DMS 273 (cell line): Measurements from ENCODE around the gene UMAD1.
A peak's percentile ranks its signal among the peaks of the same experiment; 100 is the strongest.
"Not testable (repeated sequence)": the region's sequence is repeated elsewhere in the genome, so short reads cannot be mapped to it uniquely, and the experiment has no call there.

Experiments
- DNase-seq: peaks from one replicate; lab custom pipeline; 2025; ENCODE audit not compliant: unreplicated experiment; lab: John Stamatoyannopoulos, UW

UMAD1 gene

DNA sequence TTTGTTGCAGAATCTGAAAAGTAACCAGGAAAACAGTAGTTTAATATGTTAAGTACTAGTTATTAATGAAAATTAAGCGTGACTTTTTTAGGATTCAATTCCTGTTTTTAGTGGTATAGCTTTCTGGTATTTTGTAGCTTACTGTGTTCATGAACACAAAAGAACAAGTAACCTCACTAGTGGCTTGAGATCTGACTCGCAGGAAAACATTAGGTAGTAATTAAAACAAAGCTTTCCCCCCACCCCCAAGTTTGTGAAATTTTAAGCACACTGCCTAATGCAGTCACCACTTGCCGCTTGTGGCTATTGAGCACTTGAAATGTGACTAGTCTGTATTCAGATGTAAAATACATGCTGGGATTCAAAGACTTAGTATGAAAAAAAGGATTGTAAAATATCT lies 180.4 kb downstream of the UMAD1 start:
- DNase-seq: peak; percentile 46

DNA sequence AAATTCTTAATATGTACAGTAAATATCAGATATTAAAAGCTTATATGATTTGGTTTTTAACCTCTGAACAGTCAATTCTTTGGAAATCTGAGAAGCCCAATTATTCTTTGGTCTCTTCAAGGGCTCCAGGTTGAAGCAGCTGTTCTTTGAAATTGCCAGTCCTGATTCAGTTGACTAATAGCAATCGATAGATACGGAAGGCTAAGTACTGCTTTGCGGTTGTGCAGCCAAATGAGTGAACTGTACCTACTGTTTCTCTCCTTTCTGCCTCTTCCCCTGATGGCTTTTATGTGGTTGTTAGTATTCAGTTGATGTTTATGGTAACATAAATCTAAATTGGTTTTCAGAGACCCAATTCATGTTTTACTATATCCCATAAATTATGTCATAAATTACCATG lies 181.0 kb downstream of the UMAD1 start:
- DNase-seq: peak; percentile 62

DNA sequence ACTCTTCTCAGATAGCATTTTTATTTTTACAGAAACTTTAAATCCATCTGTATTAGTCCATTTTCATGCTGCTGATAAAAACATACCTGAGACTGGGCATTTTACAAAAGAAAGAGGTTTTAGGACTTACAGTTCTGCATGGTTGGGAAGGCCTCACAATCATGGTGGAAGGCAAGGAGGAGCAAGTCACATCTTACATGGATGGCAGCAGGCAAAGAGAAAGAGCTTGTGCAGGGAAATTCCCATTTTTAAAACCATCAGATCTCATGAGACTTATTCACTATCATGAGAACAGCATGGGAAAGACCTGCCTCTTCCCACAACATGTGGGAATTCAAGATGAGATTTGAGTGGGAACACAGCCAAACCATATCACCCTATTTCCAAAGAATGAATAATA lies 184.7 kb downstream of the UMAD1 start:
- not testable (repeated sequence) for DNase-seq

DNA sequence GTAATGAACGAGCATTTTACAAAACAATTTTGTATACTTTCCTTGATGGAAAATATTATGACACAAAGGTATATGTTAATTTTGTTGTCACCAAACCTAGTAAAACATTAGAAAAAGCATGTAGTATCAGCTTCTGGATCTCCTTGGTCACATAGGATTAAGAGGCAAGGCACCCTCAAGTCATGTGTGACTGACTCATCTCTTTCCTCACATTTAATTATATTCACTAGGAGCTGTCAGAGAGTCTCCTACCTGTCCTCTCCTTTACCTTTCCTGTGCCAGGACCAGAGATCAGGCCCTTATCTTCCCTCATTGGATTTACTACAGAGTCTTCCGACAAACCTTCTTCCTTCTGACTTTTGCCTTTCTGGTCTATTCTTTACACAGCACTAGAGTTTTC lies 189.1 kb downstream of the UMAD1 start:
- DNase-seq: peak; percentile 32

DNA sequence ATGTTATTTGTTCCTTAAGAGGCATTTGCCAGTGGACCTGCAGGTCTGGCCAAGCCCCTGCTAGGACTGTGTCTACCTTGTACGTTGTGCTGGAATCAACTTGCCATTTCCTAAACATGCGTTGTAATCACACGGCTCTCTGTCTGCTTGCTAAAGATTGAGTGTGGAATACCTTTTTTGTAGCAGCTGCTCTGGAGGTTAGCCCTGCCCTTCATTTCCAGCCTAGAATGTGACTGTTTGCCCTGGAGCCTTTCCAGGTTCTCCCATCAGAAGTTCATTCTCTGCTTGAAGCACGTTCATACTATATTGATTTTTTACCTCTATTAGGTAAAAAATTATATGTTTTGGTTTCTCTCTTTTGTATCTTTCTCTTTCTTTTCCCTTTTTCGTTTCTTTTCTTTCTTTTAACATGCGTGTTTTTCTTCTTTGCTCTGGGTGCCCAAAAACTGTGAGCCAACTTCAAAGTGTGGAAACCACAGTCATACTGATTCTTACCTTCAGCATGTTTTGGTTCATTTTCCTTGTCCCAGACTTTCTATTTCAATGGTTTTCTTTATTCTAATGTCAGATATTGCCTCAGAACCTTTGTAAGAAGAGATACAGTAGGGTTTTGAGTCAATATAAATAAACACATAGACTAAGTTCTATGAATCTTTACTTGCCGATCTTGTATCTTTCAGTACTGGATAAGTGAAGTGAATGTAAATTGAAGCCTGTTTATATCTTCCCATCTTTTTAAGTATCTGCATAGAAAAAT lies 189.7 kb downstream of the UMAD1 start:
- peak; percentile 71 for DNase-seq

DNA sequence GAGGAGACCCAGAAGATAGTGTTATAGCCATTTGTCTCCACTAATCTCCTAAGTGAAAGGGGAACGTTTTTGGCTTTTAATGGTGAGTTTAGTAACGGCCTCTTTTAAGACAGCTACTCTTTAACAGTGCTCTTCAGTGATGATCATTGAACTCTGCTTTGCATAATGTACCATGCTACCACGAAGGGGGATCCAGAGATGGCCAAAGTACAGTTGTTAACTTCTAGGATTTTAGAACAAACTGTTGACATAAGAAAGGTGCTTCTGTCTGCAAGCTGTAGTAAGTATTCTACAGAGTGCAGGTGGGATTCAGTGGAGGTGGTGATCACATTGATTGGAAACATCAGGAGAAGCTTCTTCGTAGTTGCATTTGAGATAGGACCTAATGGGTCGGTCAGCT lies 192.0 kb downstream of the UMAD1 start:
- no peak for DNase-seq

DNA sequence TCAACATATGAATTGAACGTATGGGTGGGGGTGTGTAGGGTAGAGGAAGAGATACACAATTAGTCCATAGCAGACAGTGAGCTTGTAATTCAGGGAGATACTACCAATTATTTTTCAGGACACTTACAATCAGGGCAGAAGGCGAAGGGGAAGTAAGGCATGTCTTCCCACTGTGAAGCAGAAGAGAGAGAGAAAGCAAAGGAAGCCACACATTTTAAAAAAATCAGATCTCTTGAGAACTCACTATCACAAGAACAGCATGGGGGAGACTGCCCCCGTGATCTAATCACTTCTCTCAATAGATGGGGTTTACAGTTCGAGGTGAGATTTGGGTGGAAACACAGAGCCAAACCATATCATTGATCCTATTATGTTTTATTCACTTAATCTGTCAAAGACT lies 194.2 kb downstream of the UMAD1 start:
- DNase-seq: no peak

DNA sequence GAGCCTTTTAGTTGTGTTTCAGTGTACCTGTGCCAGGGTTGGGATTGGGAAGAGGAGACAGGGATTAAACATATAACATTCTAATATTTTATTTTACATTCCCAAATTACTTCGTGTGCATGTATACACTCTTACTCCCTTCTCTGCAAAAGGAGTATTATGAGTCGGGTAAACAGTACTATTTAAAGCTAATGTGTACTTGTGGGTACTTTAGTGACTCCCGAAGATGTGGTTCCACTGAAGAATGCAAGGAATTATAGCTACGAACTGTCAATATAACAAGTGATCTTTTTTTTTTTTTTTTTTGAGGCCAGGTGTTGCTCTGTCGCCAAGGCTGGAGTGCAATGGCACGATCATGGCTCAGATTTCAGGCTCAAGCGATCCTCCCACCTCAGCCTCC lies 200.5 kb downstream of the UMAD1 start:
- no peak for DNase-seq

DNA sequence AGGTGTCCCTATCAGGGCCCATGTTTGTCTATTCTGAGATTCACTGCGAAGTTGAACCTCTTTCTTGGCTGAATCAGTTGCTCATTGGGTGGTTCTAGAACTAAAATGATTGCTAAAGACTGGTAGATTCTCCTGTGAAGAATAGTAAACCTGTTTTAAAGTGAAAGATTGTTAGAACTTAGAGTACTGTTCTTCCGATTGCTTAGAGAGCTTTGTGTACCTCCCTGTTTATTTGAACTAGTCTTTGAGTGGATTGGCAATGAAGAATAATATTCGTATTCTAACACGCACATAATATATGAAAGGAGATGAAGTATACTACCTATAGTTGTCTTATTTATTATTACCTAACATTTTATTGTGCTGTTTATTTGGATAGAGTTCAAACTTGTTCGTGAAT lies 202.7 kb downstream of the UMAD1 start:
- no peak for DNase-seq

DNA sequence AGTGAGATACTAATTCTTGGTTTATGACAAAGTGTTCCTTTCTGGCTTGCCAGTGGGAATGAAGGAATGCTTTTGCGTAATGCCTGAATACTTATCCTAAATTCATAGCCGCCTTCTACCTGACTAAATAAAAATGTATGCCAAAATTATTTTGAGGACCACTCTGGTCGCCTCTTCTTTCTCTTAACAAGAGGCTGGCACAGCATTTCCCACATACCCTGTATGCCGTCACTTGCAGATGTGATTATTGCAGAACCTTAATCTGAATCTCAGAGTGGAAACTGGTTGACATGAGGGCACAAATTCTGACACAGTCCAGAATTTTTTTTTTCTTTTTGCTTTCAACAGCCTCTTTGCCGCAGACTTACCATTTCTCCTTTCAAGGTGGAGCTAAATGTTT lies 203.4 kb downstream of the UMAD1 start:
- DNase-seq: no peak

DNA sequence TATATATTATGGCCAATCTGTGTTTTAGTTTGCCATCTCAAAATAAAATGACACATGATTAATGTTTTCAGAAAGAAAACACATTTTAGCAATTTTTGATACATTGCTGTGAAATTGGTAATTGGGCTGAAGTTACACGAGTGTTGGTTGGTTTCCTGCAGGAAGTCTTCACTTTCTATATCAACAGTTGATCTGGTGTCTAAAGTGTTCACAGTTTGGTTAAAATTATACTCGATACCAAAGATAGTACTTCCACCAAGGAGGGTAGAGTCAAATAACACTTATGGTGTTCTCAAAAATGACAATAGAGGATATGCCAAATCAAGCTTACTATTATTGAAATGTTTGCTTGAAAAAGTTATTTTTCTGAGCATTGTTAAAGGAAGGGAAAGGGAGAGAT lies 207.7 kb downstream of the UMAD1 start:
- DNase-seq: no peak

DNA sequence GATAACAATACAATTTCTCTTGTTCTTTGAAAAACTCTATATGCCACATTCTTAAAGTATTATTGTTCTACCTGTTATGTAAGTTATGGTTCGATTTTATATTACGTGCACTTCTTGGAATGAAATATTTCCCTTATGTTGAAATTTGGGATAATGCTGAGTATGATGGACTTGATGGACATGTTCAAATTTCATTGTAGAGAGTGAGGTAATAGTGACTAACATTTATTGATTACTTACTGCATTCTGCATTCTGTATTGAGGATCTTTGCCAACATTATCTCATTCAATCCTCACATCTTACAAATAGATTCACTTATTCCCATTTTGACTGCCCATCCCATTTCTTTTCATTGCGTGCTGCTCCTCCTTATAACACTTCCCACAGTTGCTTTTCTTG lies 208.3 kb downstream of the UMAD1 start:
- DNase-seq: no peak

DNA sequence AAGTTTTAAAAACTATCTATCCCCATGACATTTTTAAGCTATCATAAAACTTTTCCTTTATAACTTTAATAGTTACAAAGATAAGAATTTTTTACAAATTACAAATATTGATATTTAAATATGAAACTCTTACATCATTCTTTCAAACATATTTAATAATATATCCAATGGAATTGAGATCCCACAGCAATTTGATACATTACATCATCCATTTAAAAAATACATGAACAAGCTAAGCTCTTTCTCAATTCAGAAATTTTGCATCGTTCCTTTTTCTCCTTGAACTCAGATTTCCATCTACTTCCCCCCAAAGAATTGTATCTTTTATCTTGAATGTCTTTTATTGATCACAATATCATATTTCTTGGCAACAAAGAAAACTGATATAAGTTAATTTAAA lies 209.6 kb downstream of the UMAD1 start:
- DNase-seq: no peak

DNA sequence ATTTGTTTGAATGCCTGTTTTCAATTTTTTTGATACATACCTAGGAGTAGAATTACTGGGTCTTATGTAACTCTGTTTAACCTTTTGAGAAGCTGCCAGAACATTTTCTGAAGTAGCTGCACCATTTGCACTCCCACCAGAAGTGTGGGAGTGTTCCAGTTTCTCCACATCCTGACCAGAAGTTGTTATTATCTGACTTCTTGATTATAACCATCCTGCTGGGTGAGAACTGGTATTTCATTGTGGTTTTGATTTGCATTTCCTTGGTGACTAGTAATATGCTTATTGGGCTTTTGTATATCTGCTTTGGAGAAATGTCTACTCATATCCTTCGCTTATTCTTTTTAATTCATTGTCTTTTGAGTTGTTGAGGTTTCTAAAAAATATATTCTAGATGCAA lies 210.8 kb downstream of the UMAD1 start:
- no peak for DNase-seq

DNA sequence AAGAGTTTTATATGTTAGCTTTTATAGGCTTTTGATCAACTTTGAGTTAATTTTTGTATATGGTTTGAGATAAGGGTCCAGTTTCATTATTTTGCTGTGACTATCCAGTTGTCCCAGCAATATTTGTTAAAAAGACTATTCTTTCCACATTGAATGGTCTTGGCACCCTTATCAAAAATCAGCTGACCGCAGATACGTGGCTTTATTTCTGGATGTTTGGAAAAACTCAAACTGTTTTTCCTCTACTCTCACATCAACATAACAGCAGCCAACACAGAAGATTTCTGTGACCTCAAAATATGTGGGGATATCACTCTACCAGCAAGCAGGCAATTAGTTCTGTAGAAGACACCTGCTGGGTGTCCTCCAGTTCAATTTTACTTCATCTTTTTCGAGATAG lies 211.4 kb downstream of the UMAD1 start:
- DNase-seq: no peak

DNA sequence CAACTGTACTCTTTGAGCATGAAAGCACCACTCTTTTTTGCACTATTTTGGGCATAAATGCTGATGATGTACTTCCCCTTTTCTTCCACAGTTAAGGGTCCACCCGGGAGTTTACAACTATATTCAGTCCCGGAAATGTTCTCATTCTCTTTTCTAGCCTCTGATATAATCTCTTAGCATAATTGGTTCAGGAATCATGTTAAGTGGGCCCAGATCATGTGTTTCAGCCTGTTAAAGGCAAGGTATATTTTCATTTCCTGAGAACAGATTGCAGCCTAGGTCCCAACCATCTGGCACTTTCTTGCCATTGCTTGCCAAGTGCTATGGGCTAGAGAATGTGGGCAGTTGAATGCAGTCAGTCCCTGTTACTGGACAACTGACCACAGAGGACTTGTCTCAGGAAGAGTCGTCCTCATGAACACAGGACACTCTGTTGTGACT lies 216.6 kb downstream of the UMAD1 start:
- peak; percentile 97 for DNase-seq

DNA sequence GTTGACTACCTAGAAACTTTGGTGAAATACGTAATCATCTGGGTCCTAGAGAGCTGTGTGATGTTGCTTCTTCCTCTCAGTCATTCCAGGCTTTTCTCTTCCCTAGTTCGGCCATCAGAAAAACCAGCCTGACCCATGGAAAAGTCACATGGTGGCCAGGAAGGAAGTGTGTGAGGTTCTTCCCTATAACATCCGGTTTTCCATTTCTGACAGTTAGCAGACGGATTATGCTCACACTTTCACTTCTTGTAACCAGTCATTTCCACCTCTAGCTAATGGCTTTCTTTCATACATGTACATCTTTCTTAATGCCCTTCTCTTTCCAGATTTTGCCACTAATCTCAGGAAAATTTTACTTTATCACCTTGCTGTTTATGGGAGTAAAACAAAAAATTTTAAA lies 218.0 kb downstream of the UMAD1 start:
- peak; percentile 38 for DNase-seq

DNA sequence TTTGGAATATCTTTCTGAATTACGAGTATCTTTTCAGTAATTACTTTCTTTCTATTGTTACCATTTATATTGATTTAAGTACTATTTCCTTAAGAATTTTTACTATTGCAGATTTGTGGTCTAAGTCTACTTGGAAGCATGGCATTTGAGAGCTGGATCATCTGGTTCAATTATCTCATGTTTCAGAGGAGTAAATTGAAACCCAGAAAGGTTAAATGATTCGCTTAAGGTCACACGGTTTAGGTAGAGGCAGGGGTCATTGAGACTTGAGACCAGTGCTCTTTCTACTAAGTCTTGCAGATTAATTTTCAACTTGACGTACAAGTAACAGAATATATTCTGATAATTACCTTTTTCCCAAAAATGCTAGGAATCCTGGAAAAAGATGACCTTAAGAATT lies 218.9 kb downstream of the UMAD1 start:
- DNase-seq: no peak

DNA sequence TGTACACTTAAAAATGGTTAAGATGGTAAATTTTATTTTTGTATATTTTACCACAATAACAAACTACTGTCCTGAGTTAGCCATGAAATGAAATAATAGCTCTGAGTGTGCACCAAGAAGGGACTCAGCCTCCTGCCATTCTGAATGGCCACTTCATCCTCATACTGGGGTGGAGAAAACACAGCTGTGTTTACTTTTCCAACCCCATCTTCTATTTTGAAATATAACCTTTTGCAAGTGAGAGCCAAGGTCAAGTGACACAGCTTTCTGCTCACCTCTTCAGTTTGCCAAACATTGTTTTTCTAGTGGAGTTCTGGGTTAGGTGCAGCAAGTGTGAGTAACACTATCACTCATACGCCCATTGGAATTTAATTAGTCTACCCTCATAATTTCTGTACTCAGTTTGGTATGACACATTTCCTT lies 220.7 kb downstream of the UMAD1 start:
- peak; percentile 32 for DNase-seq

DNA sequence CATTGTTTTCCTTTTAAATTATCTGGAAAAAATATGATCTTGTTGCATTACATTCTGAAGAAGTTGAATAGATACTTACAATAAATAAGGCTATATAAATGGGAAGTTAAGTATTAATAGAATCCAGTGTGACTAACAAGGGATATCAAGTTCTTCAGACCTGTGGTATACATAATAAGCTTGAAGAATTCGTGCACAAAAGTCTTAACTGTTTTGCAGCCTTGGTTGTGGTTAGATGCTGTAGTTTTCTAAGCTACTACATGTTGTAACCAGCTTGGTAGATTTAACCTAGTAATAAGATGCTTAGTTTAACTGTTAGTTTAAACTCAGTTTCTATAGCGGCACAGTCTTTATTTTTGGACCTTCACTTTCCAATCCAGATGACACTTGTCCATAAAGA lies 221.8 kb downstream of the UMAD1 start:
- DNase-seq: no peak

DNA sequence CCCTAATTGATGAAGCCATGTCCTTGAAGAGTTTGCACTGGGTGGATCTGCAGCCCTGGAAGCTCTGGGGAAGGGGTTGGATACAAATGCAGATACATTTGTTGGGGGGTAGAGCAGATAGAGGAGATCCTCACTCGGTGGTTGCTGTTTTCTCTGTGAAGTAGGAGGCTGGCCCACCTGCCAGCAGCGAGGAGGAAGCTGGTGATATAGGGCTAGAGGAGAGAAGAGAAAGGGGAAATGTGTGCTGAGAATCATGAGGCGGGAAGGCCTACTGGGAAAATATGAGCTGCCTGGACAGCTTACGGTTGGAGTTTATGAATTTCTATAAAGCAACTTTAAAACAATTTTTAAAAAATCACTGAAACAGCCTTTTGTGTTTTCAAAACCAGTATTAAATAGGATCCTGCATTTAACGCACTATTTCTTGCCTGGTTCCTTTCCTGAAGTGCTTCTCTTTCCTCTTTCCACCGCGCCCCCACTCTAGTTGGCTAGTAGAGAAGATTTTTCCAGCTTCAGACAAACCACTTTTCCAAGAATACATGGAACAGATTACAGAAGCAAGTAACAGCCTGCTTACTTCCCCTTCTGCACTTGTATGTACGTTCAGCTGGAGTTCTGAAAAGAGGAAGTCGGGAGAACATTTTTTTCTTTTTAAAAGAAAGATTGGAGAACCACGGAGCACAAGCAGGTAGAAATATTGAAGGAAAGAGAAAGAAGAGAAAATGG lies 227.5 kb downstream of the UMAD1 start:
- DNase-seq: no peak

DNA sequence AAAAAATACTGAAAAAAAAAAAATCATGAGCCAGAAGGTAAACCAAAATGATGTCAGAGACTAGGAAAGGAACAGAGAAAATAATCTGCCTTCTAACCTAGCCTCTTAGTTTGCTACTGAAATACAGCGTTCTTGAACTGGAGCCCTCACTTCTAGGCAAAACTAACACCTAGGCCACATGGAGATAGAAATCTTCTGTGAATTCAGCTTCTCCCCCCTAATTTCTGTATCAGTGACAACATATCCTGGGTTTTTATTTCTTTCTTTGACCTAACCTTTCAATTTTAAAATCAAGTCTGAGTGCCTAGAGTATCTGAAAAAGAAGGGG lies 228.0 kb downstream of the UMAD1 start:
- DNase-seq: no peak

DNA sequence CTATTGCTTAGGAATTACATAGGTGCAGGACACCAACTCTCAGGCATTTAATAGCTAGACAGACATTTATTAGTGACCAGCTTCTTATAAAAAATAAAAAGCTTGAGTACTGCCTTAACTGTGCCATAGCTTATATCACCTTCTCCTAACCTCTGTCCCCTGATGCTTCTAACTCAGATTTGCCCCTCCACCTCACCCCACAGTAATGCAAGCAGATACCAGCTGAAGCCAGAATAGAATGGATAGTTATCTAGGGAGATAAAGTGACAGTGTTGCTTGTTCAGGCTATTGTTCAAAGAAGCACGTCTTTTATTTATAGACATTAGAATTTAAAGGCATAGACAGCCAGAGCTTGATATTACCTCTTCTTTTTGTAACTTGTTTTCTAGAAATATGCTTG lies 228.5 kb downstream of the UMAD1 start:
- no peak for DNase-seq
